HepG2 (cell line): ENCODE measurements around the gene SLC35F4. TPM values are rescaled to one million over a fixed set of nuclear protein-coding genes. Genes with fewer than 3 reads are reported as not detected.

Experiments used
- ATAC-seq: fragments of 200-7000 bp; cut with Tn5 transposase; 3 replicates; pipeline ENCODE4 v1.9.1; 2020; ENCODE audit warnings: mild to moderate bottlenecking, moderate library complexity
- BruUV-seq: library from RNA; stranded (reverse); fragments of 400-500 nt; replicated peaks from 2 replicates; lab custom pipeline; 2021; lab: Mats Ljungman, UMichigan
- CTCF ChIA-PET: fragments of 300-600 bp; formaldehyde crosslinking; extraction: SDS; loops from one replicate; lab custom pipeline; 2021; ENCODE audit warnings: low total read pairs, inconsistent platforms, low intra/inter-chr PET ratio; lab: Yijun Ruan, JAX
- POLR2A ChIA-PET: fragments of 350-600 bp; sonication (Branson Sonifier 250); formaldehyde crosslinking; loops from one replicate; lab custom pipeline; 2020; ENCODE audit warnings: antibody characterized with exemption, inconsistent platforms; lab: Yijun Ruan, JAX
- DNase-seq: peaks from one replicate; pipeline ENCODE4 v3.0.0-alpha.2; 2015; ENCODE audit warnings: low spot score
- FAIRE-seq: peaks from 3 replicates; lab custom pipeline; 2011; peaks lifted over from hg19 to GRCh38; lab: Jason Lieb, UNC
- H2AFZ ChIP-seq: one replicate; pipeline ENCODE4 v1.6.1; 2011; ENCODE audit warnings: low read length, inconsistent platforms
- H3K27ac ChIP-seq: fragments of 300-600 bp; 3 replicates; pipeline ENCODE4 v1.8.0; 2011; ENCODE audit warnings: mixed run types, mild to moderate bottlenecking, mixed read lengths, low read length, inconsistent platforms; ENCODE audit not compliant: insufficient read depth; ENCODE audit errors: extremely low read length
- H3K27me3 ChIP-seq, 2 experiments: fragments of 200-600 bp in 1 of 2; 2 replicates in 1 of 2; 3 replicates in 1 of 2; pipeline versions ENCODE4 v1.6.0 to v1.8.0; 2011; ENCODE audit warnings: low read length in 2 of 2, mild to moderate bottlenecking in 2 of 2, moderate library complexity in 2 of 2, inconsistent platforms in 1 of 2; ENCODE audit not compliant: insufficient read depth in 2 of 2, control insufficient read depth in 1 of 2
- H3K36me3 ChIP-seq, 2 experiments: fragments of 200-600 bp in 1 of 2; replicated peaks in 1 of 2; 2 replicates in 1 of 2; 3 replicates in 1 of 2; pipeline versions ENCODE4 v1.5.1 to v1.8.0; 2011; ENCODE audit warnings: low read length in 2 of 2, inconsistent platforms in 1 of 2; ENCODE audit not compliant: insufficient read depth in 2 of 2, control insufficient read depth in 1 of 2
- H3K4me1 ChIP-seq: 2 replicates; pipeline ENCODE4 v1.5.1; 2012; ENCODE audit warnings: low read length, inconsistent platforms; ENCODE audit not compliant: insufficient read depth
- H3K4me2 ChIP-seq: 2 replicates; pipeline ENCODE4 v1.6.0; 2011; ENCODE audit warnings: low read depth, low read length, inconsistent platforms
- H3K4me3 ChIP-seq, 3 experiments: fragments of 200-600 bp in 1 of 3; sonication (generic), shearing (Covaris generic) in 1 of 3; replicated peaks in 1 of 3; 2 replicates each; pipeline ENCODE4 v1.5.1; 2011 to 2016; ENCODE audit warnings: low read length in 3 of 3, inconsistent platforms in 2 of 3, low read depth in 2 of 3, mild to moderate bottlenecking in 2 of 3, control low read depth in 1 of 3, mixed read lengths in 1 of 3; ENCODE audit not compliant: insufficient read depth in 1 of 3
- H3K79me2 ChIP-seq: one replicate; pipeline ENCODE4 v1.6.1; 2011; ENCODE audit warnings: low read length, inconsistent platforms; ENCODE audit not compliant: insufficient read depth
- H3K9ac ChIP-seq: 2 replicates; pipeline ENCODE4 v1.6.0; 2011; ENCODE audit warnings: mild to moderate bottlenecking, low read depth, low read length, inconsistent platforms; ENCODE audit not compliant: insufficient read depth
- H3K9me3 ChIP-seq: 2 replicates; pipeline ENCODE4 v1.5.1; 2012; ENCODE audit warnings: mild to moderate bottlenecking, low read length
- H4K20me1 ChIP-seq: 2 replicates; pipeline ENCODE4 v1.6.0; 2011; ENCODE audit warnings: inconsistent platforms, mild to moderate bottlenecking, low read length, moderate library complexity; ENCODE audit not compliant: insufficient read depth
- AHDC1 ChIP-seq: sonication (generic); formaldehyde crosslinking; IDR thresholded peaks from 2 replicates; pipeline ENCODE4 v1.5.1; 2020; ENCODE audit warnings: mild to moderate bottlenecking, missing genetic modification reagents, borderline replicate concordance
- CEBPB ChIP-seq: IDR thresholded peaks from 2 replicates; pipeline ENCODE4 v1.6.1; 2011; ENCODE audit warnings: low read depth, low read length, improper control_type of control experiment, borderline replicate concordance
- CREB1 ChIP-seq, 2 experiments: fragments of 450-650 bp in 1 of 2; IDR thresholded peaks; 2 replicates each; pipeline ENCODE4 v1.6.1; 2016 to 2017; ENCODE audit warnings: control low read depth in 1 of 2, mild to moderate bottlenecking in 1 of 2, missing compliant biosample characterization in 1 of 2, missing genetic modification characterization in 1 of 2
- IKZF5 ChIP-seq: IDR thresholded peaks from 2 replicates; pipeline ENCODE4 v1.6.1; 2018; ENCODE audit warnings: missing genetic modification reagents, mild to moderate bottlenecking, missing compliant biosample characterization
- NFE2 ChIP-seq: sonication (generic); formaldehyde crosslinking; IDR thresholded peaks from 2 replicates; pipeline ENCODE4 v1.4.0; 2020; ENCODE audit warnings: missing genetic modification reagents
- SSRP1 ChIP-seq: IDR thresholded peaks from 2 replicates; pipeline ENCODE4 v1.6.1; 2016; ENCODE audit warnings: control low read depth
- ZBTB7B ChIP-seq: sonication (generic); formaldehyde crosslinking; IDR thresholded peaks from 2 replicates; pipeline ENCODE4 v1.4.0; 2020; ENCODE audit warnings: missing genetic modification reagents
- ZBTB8A ChIP-seq: sonication (generic); formaldehyde crosslinking; IDR thresholded peaks from 2 replicates; pipeline ENCODE4 v1.4.0; 2020; ENCODE audit warnings: mild to moderate bottlenecking, low read depth, missing genetic modification reagents, borderline replicate concordance
- ZNF18 ChIP-seq: sonication (generic); formaldehyde crosslinking; IDR thresholded peaks from 2 replicates; pipeline ENCODE4 v1.8.0; 2022; ENCODE audit warnings: mild to moderate bottlenecking, missing genetic modification reagents; ENCODE audit not compliant: insufficient replicate concordance
- ZNF335 ChIP-seq: sonication (generic); formaldehyde crosslinking; IDR thresholded peaks from 2 replicates; pipeline ENCODE4 v1.4.0; 2020; ENCODE audit warnings: missing genetic modification reagents
- ZNF547 ChIP-seq: sonication (generic); formaldehyde crosslinking; IDR thresholded peaks from 2 replicates; pipeline ENCODE4 v1.5.1; 2020; ENCODE audit warnings: mild to moderate bottlenecking, missing genetic modification reagents
- ZNF703 ChIP-seq: sonication (generic); formaldehyde crosslinking; IDR thresholded peaks from 2 replicates; pipeline ENCODE4 v1.5.1; 2020; ENCODE audit warnings: missing genetic modification reagents, mild to moderate bottlenecking, moderate library complexity, borderline replicate concordance
- WGBS: methylation state at CpG from one replicate; pipeline ENCODE4 v1.1.6; 2017; ENCODE audit warnings: low lambda C conversion rate; 5-methylcytosine and 5-hydroxymethylcytosine counted together
- in situ Hi-C: cut with HindIII; loops from 2 replicates; pipeline ENCODE4 v1.10.0; 2017; ENCODE audit warnings: low pct_unique_long_range_greater_than_20kb; ENCODE audit not compliant: extremely low pct_ligation_motif_present
- intact Hi-C: fragments of 100-400 bp; cut with micrococcal nuclease; formaldehyde crosslinking; loops from one replicate; pipeline ENCODE4 v1.10.0; 2022; ENCODE audit not compliant: unreplicated experiment
- polyA plus RNA-seq, 8 experiments: library from polyadenylated mRNA; depleted of rRNA in 3 of 8; stranded (reverse) in 7 of 8; unstranded in 1 of 8; fragments of >200 nt; fragmentation: Illumina TruSeq in 4 of 8; extraction: Trizol in 4 of 8; gene quantifications; 2 replicates each; pipeline versions ENCODE4 v1.2.1 to v1.2.3, GENCODE V29; 2011 to 2016; ENCODE audit warnings: low read depth in 4 of 8, missing spikeins in 1 of 8, mixed read lengths in 1 of 8; ENCODE audit not compliant: insufficient read depth in 1 of 8
- total RNA-seq, 5 experiments: library from RNA; depleted of rRNA; stranded (reverse); fragments of >200 nt; fragmentation: Illumina TruSeq; extraction: Trizol; gene quantifications; 2 replicates each; pipeline ENCODE4 v1.2.3, GENCODE V29; 2016; ENCODE audit warnings: low read depth in 1 of 5
- TF ChIP-seq, protein P1 (sequence below): sonication (generic); formaldehyde crosslinking; IDR thresholded peaks from 2 replicates; pipeline ENCODE4 v1.5.0; 2020; ENCODE audit warnings: missing genetic modification reagents
- TF ChIP-seq, protein P2 (sequence below): sonication (generic); formaldehyde crosslinking; IDR thresholded peaks from 2 replicates; pipeline ENCODE4 v1.4.0; 2020; ENCODE audit warnings: missing genetic modification reagents; ENCODE audit errors: not compliant biosample characterization

SLC35F4 gene
- total and polyA plus RNA-seq, 2 of the 13 experiments (the other 11 are each of a cell fraction or from before 2014, with no cell fraction given): not detected

DNA sequence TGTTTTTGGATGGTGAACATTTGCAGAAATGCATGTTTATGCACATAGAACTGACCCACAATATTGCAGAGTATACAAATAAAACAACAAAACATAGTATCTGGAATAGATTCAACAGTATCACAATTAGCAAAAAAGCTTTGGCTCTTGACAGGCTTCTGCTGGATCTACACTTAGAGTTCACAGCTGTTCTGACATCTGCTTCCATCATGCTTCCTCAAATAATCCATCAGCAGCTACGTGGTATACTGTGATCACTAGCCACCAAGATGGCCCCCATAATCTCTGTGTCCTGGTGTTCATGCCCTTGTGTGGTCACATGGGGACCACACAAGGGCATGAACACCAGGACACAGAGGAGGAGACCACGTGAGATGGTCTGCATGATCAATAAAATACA lies 205.7 kb downstream of the SLC35F4 start:
- Histone ChIP-seq H4K20me1 (no peaks in the 10 kb centered on the region), H3K27me3 (no peaks in the 10 kb centered on the region), H3K4me1 (no peaks in the 10 kb centered on the region), H3K27ac (no peak overlapping the region), H3K9me3 (peaks cover 9% of the 10 kb centered on the region; the same call in 1 of the 2 replicates), H3K9ac (no peak overlapping the region), H2AFZ (no peak overlapping the region), H3K4me2 (no peak overlapping the region), H3K79me2 (no peaks in the 10 kb centered on the region), H3K4me3 (no peak overlapping the region), H3K36me3 (no peaks in the 10 kb centered on the region)
- FAIRE-seq: no peak
- no TSS peak for BruUV-seq
- POLR2A ChIA-PET: no interaction called here
- ATAC-seq: no peak
- CTCF ChIA-PET: no interaction called here
- intact Hi-C loops (no loop called here), in situ Hi-C loops (no loop called here)
- DNase-seq: no peak
- 0% methylated on average over 2 of the region's 2 CpGs for WGBS
- TF ChIP-seq, protein P1, sequence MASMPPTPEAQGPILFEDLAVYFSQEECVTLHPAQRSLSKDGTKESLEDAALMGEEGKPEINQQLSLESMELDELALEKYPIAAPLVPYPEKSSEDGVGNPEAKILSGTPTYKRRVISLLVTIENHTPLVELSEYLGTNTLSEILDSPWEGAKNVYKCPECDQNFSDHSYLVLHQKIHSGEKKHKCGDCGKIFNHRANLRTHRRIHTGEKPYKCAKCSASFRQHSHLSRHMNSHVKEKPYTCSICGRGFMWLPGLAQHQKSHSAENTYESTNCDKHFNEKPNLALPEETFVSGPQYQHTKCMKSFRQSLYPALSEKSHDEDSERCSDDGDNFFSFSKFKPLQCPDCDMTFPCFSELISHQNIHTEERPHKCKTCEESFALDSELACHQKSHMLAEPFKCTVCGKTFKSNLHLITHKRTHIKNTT (CRISPR knock-in tag): no peak
- no peak for TF ChIP-seq ZNF703 (CRISPR knock-in tag)
- TF ChIP-seq ZNF335 (CRISPR knock-in tag): no peak
- TF ChIP-seq AHDC1: no peak
- no peak for TF ChIP-seq ZBTB8A (CRISPR knock-in tag)
- no peak for TF ChIP-seq CEBPB
- no peak for TF ChIP-seq IKZF5 (CRISPR knock-in tag)
- no peak for TF ChIP-seq ZNF547 (CRISPR knock-in tag)
- TF ChIP-seq, protein P2, sequence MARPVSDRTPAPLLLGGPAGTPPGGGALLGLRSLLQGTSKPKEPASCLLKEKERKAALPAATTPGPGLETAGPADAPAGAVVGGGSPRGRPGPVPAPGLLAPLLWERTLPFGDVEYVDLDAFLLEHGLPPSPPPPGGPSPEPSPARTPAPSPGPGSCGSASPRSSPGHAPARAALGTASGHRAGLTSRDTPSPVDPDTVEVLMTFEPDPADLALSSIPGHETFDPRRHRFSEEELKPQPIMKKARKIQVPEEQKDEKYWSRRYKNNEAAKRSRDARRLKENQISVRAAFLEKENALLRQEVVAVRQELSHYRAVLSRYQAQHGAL (CRISPR knock-in tag): no peak
- no peak for TF ChIP-seq ZBTB7B (CRISPR knock-in tag)
- no peak for TF ChIP-seq SSRP1 (CRISPR knock-in tag)
- no peak for TF ChIP-seq ZNF18 (CRISPR knock-in tag)
- TF ChIP-seq CREB1 (IDR thresholded peaks at IDR 0.05): no peak
- TF ChIP-seq CREB1 (CRISPR knock-in tag; IDR thresholded peaks at IDR 0.05): no peak
- no peak for TF ChIP-seq NFE2 (CRISPR knock-in tag)
